AG04450 (cell line): Measurements from ENCODE around the gene XIST. TPM values are rescaled to one million over a fixed set of nuclear protein-coding genes. Genes with fewer than 3 reads are reported as not detected.
"Not testable (repeated sequence)": the region's sequence is repeated elsewhere in the genome, so short reads cannot be mapped to it uniquely, and the experiment has no call there.

Source experiments
- CTCF ChIA-PET: fragments of 300-600, 350-600 bp; formaldehyde crosslinking; extraction: SDS; loops from one replicate; lab custom pipeline; 2022; ENCODE audit warnings: antibody characterized with exemption, inconsistent platforms; lab: Charles Lee
- POLR2A ChIA-PET: fragments of 350-600 bp; formaldehyde crosslinking; extraction: SDS; loops from one replicate; lab custom pipeline; 2021; ENCODE audit warnings: antibody characterized with exemption, inconsistent platforms; lab: Yijun Ruan, JAX
- DNase-seq: peaks from one replicate; pipeline ENCODE4 v3.0.0-alpha.2; 2011; ENCODE audit warnings: low read depth, low spot score
- H3K27ac ChIP-seq: one replicate; pipeline ENCODE4 v1.5.1; 2012; ENCODE audit warnings: low read depth, low read length, control low read depth
- H3K27me3 ChIP-seq: one replicate; pipeline ENCODE4 v1.6.0; 2012; ENCODE audit warnings: low read length; ENCODE audit not compliant: control insufficient read depth, insufficient read depth
- H3K4me3 ChIP-seq: 2 replicates; pipeline ENCODE4 v1.5.1; 2011; ENCODE audit warnings: mild to moderate bottlenecking, low read depth, low read length, control low read depth
- H3K9me3 ChIP-seq: 2 replicates; pipeline ENCODE4 v1.5.1; 2012; ENCODE audit warnings: low read length; ENCODE audit not compliant: control insufficient read depth, insufficient read depth
- polyA plus RNA-seq: library from polyadenylated mRNA; depleted of rRNA; stranded (reverse); fragments of >200 nt; gene quantifications from 2 replicates; pipeline ENCODE4 v1.2.3, GENCODE V29; 2011
- TF ChIP-seq, protein P1 (sequence below): IDR thresholded peaks from 2 replicates; pipeline ENCODE4 v1.5.1; 2011; ENCODE audit warnings: low read depth, low read length, control low read depth, inconsistent platforms

The XIST gene
- polyA plus RNA-seq, 1 experiment = 0.07 TPM

DNA sequence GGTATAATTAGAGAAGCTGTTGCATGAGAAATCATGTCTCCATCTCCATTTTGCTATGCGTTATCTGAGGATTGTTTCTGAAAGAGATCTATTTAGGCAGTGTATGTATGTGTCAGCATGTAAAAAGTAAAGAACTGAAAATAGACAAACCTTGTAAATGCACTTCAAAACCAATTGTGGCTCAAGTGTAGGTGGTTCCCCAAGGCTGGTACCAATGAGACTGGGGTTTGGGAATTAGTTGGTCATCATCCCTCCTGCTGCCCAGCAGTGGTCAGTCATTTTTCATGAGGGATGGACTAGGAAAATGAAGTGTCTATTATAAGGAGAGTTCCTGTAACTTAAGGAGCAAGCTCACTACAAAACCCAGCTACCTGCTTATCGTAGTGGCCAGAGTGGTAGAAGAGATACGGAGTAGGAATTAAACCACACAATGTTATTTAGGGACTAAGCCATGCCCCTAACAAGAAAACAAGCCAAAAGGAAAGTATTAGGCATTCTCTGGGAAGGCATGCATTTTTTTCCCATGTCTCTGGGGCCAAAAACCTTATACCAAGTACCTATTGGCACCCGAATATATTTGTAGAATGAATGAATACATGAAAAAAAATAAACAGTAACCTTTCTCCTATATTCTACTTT is 30.5 kb downstream of the XIST start:
- Histone ChIP-seq H3K27me3 (peaks cover 2% of the 10 kb centered on the region), H3K27ac (no peak overlapping the region), H3K4me3 (no peak overlapping the region), H3K9me3 (no peaks in the 10 kb centered on the region)
- ChIA-PET CTCF (no interaction called here), POLR2A (no interaction called here)
- DNase-seq = no peak
- TF ChIP-seq, protein P1, sequence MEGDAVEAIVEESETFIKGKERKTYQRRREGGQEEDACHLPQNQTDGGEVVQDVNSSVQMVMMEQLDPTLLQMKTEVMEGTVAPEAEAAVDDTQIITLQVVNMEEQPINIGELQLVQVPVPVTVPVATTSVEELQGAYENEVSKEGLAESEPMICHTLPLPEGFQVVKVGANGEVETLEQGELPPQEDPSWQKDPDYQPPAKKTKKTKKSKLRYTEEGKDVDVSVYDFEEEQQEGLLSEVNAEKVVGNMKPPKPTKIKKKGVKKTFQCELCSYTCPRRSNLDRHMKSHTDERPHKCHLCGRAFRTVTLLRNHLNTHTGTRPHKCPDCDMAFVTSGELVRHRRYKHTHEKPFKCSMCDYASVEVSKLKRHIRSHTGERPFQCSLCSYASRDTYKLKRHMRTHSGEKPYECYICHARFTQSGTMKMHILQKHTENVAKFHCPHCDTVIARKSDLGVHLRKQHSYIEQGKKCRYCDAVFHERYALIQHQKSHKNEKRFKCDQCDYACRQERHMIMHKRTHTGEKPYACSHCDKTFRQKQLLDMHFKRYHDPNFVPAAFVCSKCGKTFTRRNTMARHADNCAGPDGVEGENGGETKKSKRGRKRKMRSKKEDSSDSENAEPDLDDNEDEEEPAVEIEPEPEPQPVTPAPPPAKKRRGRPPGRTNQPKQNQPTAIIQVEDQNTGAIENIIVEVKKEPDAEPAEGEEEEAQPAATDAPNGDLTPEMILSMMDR = no peak

GRCh38 chrX:73819864-73820558 is 32.5 kb downstream of the XIST start:
- DNase-seq, H3K9me3 ChIP-seq, H3K27me3 ChIP-seq, H3K27ac ChIP-seq, POLR2A ChIA-PET, H3K4me3 ChIP-seq, CTCF ChIA-PET: not testable (repeated sequence)

DNA sequence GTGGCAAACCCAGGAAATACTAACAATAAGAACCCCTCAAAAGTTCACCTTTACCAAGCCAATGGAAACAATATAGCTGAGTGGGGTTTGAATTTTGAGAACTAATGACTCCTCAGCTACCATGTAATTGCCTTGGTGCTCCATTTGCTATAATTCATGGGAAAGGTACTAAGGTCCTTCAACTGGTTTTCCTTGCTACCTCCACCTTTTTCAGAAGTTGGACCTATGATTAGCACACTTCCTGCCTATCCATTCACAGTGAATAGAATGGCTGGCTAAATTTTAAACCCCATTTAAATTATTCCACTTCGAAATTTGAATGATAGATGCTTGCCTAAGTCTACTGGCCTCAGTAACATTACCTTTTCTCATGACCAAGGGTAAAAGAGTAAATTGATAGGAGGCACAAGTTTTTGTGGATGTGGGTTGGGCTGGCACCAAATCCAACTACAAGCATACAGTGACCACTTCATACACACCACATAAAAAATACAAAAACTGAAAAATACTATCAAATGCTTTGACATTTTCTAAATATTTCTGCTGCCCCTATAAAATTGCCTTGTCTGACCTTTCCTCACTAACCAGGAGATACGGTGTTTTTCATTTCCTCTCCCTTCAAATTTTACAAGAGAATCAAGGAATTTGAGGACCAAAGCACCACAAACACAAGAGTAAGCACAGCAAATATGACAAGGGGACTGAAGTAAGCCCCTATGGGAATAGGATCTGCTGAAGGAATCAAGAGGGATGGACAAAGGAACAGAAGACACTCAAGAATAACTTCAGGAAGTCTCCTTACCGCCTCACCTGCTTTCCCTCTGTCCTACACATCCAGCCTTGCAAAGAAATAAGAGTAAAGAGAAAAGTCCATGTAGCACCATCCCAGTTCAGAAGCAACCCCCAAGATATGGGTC is 34.1 kb downstream of the XIST start:
- no peak overlapping the region for H3K27ac ChIP-seq
- ChIA-PET CTCF (no interaction called here), POLR2A (no interaction called here)
- H3K9me3 ChIP-seq = no peaks in the 10 kb centered on the region
- H3K4me3 ChIP-seq = no peak overlapping the region
- H3K27me3 ChIP-seq = peaks cover 2% of the 10 kb centered on the region
- TF ChIP-seq, protein P1 = no peak
- no peak for DNase-seq

DNA sequence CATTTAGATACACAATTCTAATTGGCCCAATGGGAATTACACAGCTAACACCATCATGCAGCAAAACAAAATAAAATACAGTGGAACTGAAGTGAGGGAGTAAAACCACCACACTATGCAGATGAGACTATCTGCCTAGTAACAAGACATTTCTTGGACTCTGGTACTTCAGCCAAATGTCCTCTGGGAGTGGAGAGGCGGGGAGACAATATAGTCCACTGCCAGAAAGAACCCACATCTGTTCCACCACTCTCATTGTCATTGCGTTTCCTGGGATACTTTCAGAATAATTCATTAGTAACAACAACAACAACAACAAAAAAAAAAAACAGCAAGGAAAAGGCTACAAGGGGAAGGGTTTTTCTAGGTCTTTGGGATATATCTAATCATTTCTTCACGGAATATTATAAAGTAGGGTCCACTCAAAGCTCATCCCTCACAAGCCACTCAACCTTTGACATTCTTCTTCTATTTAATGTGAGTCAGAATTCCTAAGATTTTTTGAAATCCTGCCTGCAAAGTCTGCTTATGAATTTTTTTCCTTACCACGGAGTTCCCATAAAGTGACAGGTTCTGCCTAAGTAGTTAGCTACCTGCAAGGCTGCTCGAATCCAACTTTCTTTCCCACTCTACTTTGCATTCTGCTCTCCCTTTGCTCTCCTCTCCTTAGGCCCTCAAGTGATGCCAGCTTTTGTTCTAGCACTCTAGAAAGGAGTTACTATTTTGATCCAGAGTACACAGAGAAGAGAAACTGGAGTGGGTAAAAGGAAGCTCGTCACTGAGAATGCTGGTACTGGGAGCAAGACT is 34.9 kb downstream of the XIST start:
- no peak overlapping the region for H3K27ac ChIP-seq
- TF ChIP-seq, protein P1 = no peak
- H3K9me3 ChIP-seq = no peaks in the 10 kb centered on the region
- no peak for DNase-seq
- H3K4me3 ChIP-seq = no peak overlapping the region
- no peaks in the 10 kb centered on the region for H3K27me3 ChIP-seq
- ChIA-PET CTCF (no interaction called here), POLR2A (no interaction called here)

GRCh38 chrX:73812256-73812655 is 40.3 kb downstream of the XIST start:
- TF ChIP-seq, protein P1 = no peak
- ChIA-PET CTCF (no interaction called here), POLR2A (no interaction called here)
- Histone ChIP-seq H3K27me3 (no peaks in the 10 kb centered on the region), H3K4me3 (no peak overlapping the region), H3K27ac (no peak overlapping the region), H3K9me3 (no peaks in the 10 kb centered on the region)
- DNase-seq = no peak

DNA sequence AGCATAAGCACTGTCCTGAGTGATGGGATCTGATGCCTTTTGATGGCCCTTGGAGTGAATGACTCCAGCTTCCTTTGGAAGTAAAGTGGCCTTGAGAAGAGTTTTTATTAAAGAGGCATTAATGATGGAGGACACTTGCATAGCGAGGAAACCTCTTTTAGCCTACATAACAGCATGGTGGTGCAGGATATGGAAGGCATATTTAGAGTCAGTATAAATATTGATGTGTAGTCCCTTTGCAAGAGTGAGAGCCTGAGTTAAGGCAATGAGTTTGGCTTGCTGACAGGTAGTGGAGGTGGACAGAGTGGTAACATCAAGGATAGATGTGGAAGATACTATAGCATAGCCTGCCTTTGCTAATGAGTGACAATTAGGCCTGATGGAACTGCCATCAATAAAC is 48.4 kb downstream of the XIST start:
- CTCF ChIA-PET, H3K27ac ChIP-seq, POLR2A ChIA-PET, H3K4me3 ChIP-seq, DNase-seq, H3K9me3 ChIP-seq, H3K27me3 ChIP-seq: not testable (repeated sequence)
